HCT116 (cell line): ENCODE measurements around the gene EP400. TPM values are rescaled to one million over a fixed set of nuclear protein-coding genes. Genes with fewer than 3 reads are reported as not detected.

Experiments used
- ATAC-seq: fragments of 200-7000 bp; cut with Tn5 transposase; 2 replicates; pipeline ENCODE4 v1.9.1; 2020; ENCODE audit warnings: mild to moderate bottlenecking, moderate library complexity
- BruUV-seq: library from RNA; stranded (reverse); fragments of 400-500 nt; replicated peaks from 2 replicates; lab custom pipeline; 2021; lab: Mats Ljungman, UMichigan
- CTCF ChIA-PET: fragments of 300-600 bp; sonication (Branson Sonifier 250); formaldehyde crosslinking; loops from one replicate; lab custom pipeline; 2021; ENCODE audit warnings: antibody characterized with exemption; lab: Charles Lee
- POLR2A ChIA-PET: fragments of 300-600, 350-600 bp; sonication (Branson Sonifier 250); formaldehyde crosslinking; loops from one replicate; lab custom pipeline; 2021; ENCODE audit warnings: antibody characterized with exemption; lab: Charles Lee
- RAD21 ChIA-PET, 2 experiments: fragments of 300-600 bp; sonication (Branson Sonifier 250); formaldehyde crosslinking; loops; one replicate each; lab custom pipeline; 2023; ENCODE audit warnings: low total read pairs in 2 of 2; ENCODE audit not compliant: uncharacterized antibody in 2 of 2, unreplicated experiment in 2 of 2, low non-redundant PET in 1 of 2; lab: Charles Lee
- DNase-seq: peaks from one replicate; pipeline ENCODE4 v3.0.0-alpha.2; 2010; ENCODE audit warnings: low read depth, low spot score
- H2AFZ ChIP-seq: fragments of 200-600 bp; shearing (Covaris generic), sonication (generic); 2 replicates; pipeline ENCODE4 v1.6.1; 2017; ENCODE audit warnings: low read depth, mixed run types, mixed read lengths, antibody characterized with exemption, low read length; ENCODE audit not compliant: poor library complexity, severe bottlenecking
- H3K27ac ChIP-seq: 2 replicates; pipeline ENCODE4 v1.5.1; 2012; ENCODE audit warnings: low read depth, low read length
- H3K27me3 ChIP-seq: fragments of 200-600 bp; sonication (generic); 2 replicates; pipeline ENCODE4 v1.6.1; 2016; ENCODE audit warnings: mixed run types, low read length, mixed read lengths; ENCODE audit not compliant: insufficient read depth
- H3K36me3 ChIP-seq, 2 experiments: fragments of 200-500 bp in 1 of 2; fragments of 200-600 bp in 1 of 2; sonication (Bioruptor generic) in 1 of 2; sonication (generic) in 1 of 2; 2 replicates each; pipeline versions ENCODE4 v1.5.1 to v1.6.1; 2014 to 2016; ENCODE audit warnings: low read length in 2 of 2, inconsistent platforms in 1 of 2, mixed read lengths in 1 of 2, mixed run types in 1 of 2; ENCODE audit not compliant: insufficient read depth in 2 of 2, control insufficient read depth in 1 of 2
- H3K4me1 ChIP-seq, 2 experiments: fragments of 200-600 bp in 1 of 2; sonication (generic) in 1 of 2; 2 replicates each; pipeline versions ENCODE4 v1.5.1 to v1.6.1; 2012 to 2017; ENCODE audit warnings: low read length in 2 of 2, inconsistent platforms in 1 of 2, mild to moderate bottlenecking in 1 of 2, mixed read lengths in 1 of 2, mixed run types in 1 of 2, moderate library complexity in 1 of 2; ENCODE audit not compliant: insufficient read depth in 2 of 2, control insufficient read depth in 1 of 2
- H3K4me2 ChIP-seq: fragments of 200-600 bp; sonication (generic); 2 replicates; pipeline ENCODE4 v1.6.1; 2017; ENCODE audit warnings: mixed run types, low read length, mixed read lengths
- H3K4me3 ChIP-seq, 2 experiments: fragments of 200-600 bp in 1 of 2; sonication (generic) in 1 of 2; replicated peaks in 1 of 2; 2 replicates each; pipeline ENCODE4 v1.5.1; 2011 to 2016; ENCODE audit warnings: low read length in 2 of 2, control low read depth in 1 of 2, low read depth in 1 of 2, mild to moderate bottlenecking in 1 of 2, mixed read lengths in 1 of 2, mixed run types in 1 of 2
- H3K79me2 ChIP-seq: fragments of 200-600 bp; sonication (generic); 2 replicates; pipeline ENCODE4 v1.6.1; 2017; ENCODE audit warnings: mild to moderate bottlenecking, mixed run types, low read length, moderate library complexity, mixed read lengths; ENCODE audit not compliant: insufficient read depth
- H3K9ac ChIP-seq: fragments of 200-600 bp; sonication (generic); 2 replicates; pipeline ENCODE4 v1.6.1; 2016; ENCODE audit warnings: low read length, mixed read lengths
- H3K9me2 ChIP-seq: fragments of 200-600 bp; sonication (generic), shearing (Covaris generic); 2 replicates; pipeline ENCODE4 v1.6.1; 2017; ENCODE audit warnings: mixed run types, mild to moderate bottlenecking, moderate library complexity; ENCODE audit not compliant: insufficient read depth
- H3K9me3 ChIP-seq, 2 experiments: fragments of 200-500 bp in 1 of 2; fragments of 200-600 bp in 1 of 2; sonication (Bioruptor generic) in 1 of 2; sonication (generic) in 1 of 2; 2 replicates each; pipeline ENCODE4 v1.6.1; 2014 to 2017; ENCODE audit warnings: low read length in 2 of 2, mixed read lengths in 2 of 2, inconsistent platforms in 1 of 2, low read depth in 1 of 2, mild to moderate bottlenecking in 1 of 2, mixed run types in 1 of 2, moderate library complexity in 1 of 2; ENCODE audit not compliant: control insufficient read depth in 1 of 2, insufficient read depth in 1 of 2
- H4K20me1 ChIP-seq: fragments of 200-600 bp; sonication (generic), shearing (Covaris generic); 2 replicates; pipeline ENCODE4 v1.6.1; 2017; ENCODE audit warnings: mixed run types, mild to moderate bottlenecking, moderate library complexity; ENCODE audit not compliant: insufficient read depth
- CTCF ChIP-seq, 3 experiments: fragments of 200-600 bp in 1 of 3; sonication (generic) in 1 of 3; IDR thresholded peaks in 2 of 3; conservative IDR thresholded peaks in 1 of 3; 2 replicates each; pipeline ENCODE4 v1.5.1; 2012 to 2017; ENCODE audit warnings: low read depth in 2 of 3, low read length in 2 of 3, antibody characterized with exemption in 1 of 3, borderline replicate concordance in 1 of 3, control low read depth in 1 of 3, mild to moderate bottlenecking in 1 of 3, mixed read lengths in 1 of 3, mixed run types in 1 of 3, moderate library complexity in 1 of 3; ENCODE audit not compliant: insufficient read depth in 1 of 3
- FOSL1 ChIP-seq: IDR thresholded peaks from 2 replicates; pipeline ENCODE4 v1.6.1; 2012; ENCODE audit warnings: low read depth
- JUND ChIP-seq: IDR thresholded peaks from 2 replicates; pipeline ENCODE4 v1.6.1; 2012
- MAX ChIP-seq: IDR thresholded peaks from 2 replicates; pipeline ENCODE4 v1.6.1; 2012
- POLR2A ChIP-seq: IDR thresholded peaks from 2 replicates; pipeline ENCODE4 v1.7.0; 2011; ENCODE audit warnings: borderline replicate concordance; ENCODE audit not compliant: insufficient read depth, insufficient read length; ENCODE audit errors: extremely low read depth
- POLR2AphosphoS5 ChIP-seq: IDR thresholded peaks from 2 replicates; pipeline ENCODE4 v1.6.1; 2011; ENCODE audit warnings: mild to moderate bottlenecking, low read depth, low read length, moderate library complexity
- RAD21 ChIP-seq: IDR thresholded peaks from 2 replicates; pipeline ENCODE4 v1.6.1; 2012; ENCODE audit warnings: low read depth, mild to moderate bottlenecking
- REST ChIP-seq: IDR thresholded peaks from 2 replicates; pipeline ENCODE4 v1.6.1; 2012; ENCODE audit warnings: low read depth
- SIN3A ChIP-seq: IDR thresholded peaks from 2 replicates; pipeline ENCODE4 v1.6.1; 2012; ENCODE audit warnings: low read depth
- SP1 ChIP-seq: IDR thresholded peaks from 2 replicates; pipeline ENCODE4 v1.6.1; 2012; ENCODE audit warnings: low read depth
- SRF ChIP-seq: IDR thresholded peaks from 2 replicates; pipeline ENCODE4 v1.6.1; 2012; ENCODE audit warnings: low read depth
- TCF7L2 ChIP-seq: IDR thresholded peaks from 2 replicates; pipeline ENCODE4 v1.7.0; 2011; ENCODE audit warnings: borderline replicate concordance, inconsistent platforms; ENCODE audit not compliant: insufficient read depth, insufficient read length; ENCODE audit errors: extremely low read depth
- ZBTB33 ChIP-seq: IDR thresholded peaks from 2 replicates; pipeline ENCODE4 v1.6.1; 2011; ENCODE audit warnings: mild to moderate bottlenecking, low read length, moderate library complexity; ENCODE audit not compliant: insufficient replicate concordance; ENCODE audit errors: extremely low read depth
- ZFX ChIP-seq: fragments of 450-650 bp; IDR thresholded peaks from 2 replicates; pipeline ENCODE4 v1.6.1; 2017
- ZNF274 ChIP-seq: fragments of 200-500 bp; sonication (Bioruptor generic); IDR thresholded peaks from 2 replicates; pipeline ENCODE4 v1.6.1; 2014; ENCODE audit warnings: mild to moderate bottlenecking, low read depth, low read length, inconsistent platforms
- intact Hi-C: fragments of 100-400 bp; cut with micrococcal nuclease; formaldehyde crosslinking; loops from 2 replicates; pipeline ENCODE4 v1.10.0; 2022
- total RNA-seq: library from RNA; stranded (reverse); gene quantifications from one replicate; pipeline ENCODE4 v1.2.1, GENCODE V29; 2021; ENCODE audit not compliant: unreplicated experiment

EP400 gene
- total RNA-seq, 1 experiment from 2014 or later, result 54.5 TPM

GRCh38 chr12:132026061-132026795 lies 76.5 kb downstream of the EP400 start:
- Histone ChIP-seq H3K27me3 (no peaks in the 10 kb centered on the region), H3K36me3 (peaks cover 41 to 49% of the 10 kb centered on the region in 2 experiments; a peak in 3 of 4 replicates), H3K9me2 (no peaks in the 10 kb centered on the region), H3K4me3 (no peak overlapping the region), H3K27ac (no peak overlapping the region), H2AFZ (no peak overlapping the region), H3K79me2 (no peaks in the 10 kb centered on the region), H4K20me1 (no peaks in the 10 kb centered on the region), H3K9me3 (no peaks in the 10 kb centered on the region), H3K4me1 (no peaks in the 10 kb centered on the region), H3K9ac (no peak overlapping the region), H3K4me2 (no peak overlapping the region)
- intact Hi-C loops, result no loop called here
- TF ChIP-seq ZBTB33, result no peak
- no peak for TF ChIP-seq MAX
- no peak for TF ChIP-seq CTCF (IDR thresholded peaks at IDR 0.05 in 2 of 3, conservative IDR thresholded peaks at IDR 0.05 in 1 of 3; ENCODE audit: borderline replicate concordance in 1 of 3, insufficient read depth in 1 of 3, low read depth in 2 of 3, low read length in 2 of 3)
- TF ChIP-seq RAD21, result no peak
- no peak for TF ChIP-seq TCF7L2
- TF ChIP-seq REST, result no peak
- TF ChIP-seq SP1, result no peak
- no peak for TF ChIP-seq JUND
- TF ChIP-seq SIN3A, result no peak
- no peak for TF ChIP-seq ZFX
- TF ChIP-seq FOSL1, result no peak
- TF ChIP-seq ZNF274, result no peak
- TF ChIP-seq POLR2AphosphoS5, result no peak
- no peak for TF ChIP-seq SRF
- no peak for TF ChIP-seq POLR2A
- ChIA-PET RAD21 (no interaction called here), CTCF (no interaction called here), POLR2A (no interaction called here)
- ATAC-seq, result no peak
- no TSS peak for BruUV-seq
- no peak for DNase-seq
